Stimulated activated CD8-positive, alpha-beta memory T cell treated with anti-CD3 and anti-CD28 coated beads, Interleukin-15, amount 100 ng/mL, for 48 hours (primary cell): ENCODE measurements around the gene CAPN10.

ENCODE experiments used
- DNase-seq, 2 donors: peaks; one replicate each; pipeline ENCODE4 v3.0.0-alpha.2; 2020; ENCODE audit warnings: low read depth in 2 of 2

CAPN10 gene

DNA sequence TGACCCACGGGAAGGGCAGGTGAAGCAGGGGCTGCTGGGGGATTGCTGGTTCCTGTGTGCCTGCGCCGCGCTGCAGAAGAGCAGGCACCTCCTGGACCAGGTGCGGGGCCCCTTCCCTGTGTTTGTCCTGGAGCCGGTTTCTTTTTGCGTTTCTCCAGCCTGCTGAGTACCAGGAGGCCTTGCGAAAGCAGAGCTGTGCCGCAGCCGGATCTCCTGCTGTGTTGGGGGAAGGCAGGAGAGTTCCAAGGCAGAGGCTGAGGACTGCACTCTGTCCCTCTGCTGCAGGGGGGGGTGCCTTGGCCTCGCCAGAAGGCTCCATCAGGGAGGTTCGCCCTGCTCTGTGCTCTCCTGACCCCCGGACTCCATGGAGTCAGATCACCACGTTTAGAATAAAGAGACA lies 2.8 kb downstream of the CAPN10 start:
- DNase-seq, result no peak

DNA sequence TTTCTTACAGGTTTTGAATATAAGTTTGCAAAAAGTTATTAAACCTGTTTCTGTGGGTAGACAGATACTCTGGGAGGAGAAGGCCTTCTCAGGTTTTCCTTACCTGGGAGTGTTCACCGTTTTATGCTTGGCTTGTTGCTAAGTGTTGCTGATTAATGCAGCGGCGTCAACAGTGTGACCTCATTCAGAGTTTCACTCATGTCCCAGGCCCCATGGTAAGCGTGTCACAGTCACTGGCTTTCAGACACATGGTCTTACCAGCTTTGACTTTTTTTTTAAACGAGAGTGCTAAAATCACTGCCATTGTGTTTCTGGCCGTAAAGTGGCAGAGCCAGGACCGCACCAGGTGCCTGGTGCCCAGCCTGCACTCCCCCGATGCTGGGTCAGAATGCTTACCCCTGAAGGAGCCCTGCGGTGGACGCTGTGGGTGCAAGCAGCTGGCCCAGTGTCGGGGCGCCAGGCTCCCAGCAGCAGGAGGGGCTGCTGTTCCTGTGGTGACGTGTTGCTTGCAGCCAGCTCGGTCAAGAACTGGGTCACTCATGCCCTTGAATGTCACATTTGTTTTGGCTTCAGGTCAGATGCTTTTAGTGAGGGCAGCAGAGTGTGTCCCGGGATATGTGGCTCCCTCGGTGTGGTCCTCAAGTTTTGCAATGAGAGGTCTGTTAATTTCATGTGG lies 3.5 kb downstream of the CAPN10 start:
- no peak for DNase-seq

DNA sequence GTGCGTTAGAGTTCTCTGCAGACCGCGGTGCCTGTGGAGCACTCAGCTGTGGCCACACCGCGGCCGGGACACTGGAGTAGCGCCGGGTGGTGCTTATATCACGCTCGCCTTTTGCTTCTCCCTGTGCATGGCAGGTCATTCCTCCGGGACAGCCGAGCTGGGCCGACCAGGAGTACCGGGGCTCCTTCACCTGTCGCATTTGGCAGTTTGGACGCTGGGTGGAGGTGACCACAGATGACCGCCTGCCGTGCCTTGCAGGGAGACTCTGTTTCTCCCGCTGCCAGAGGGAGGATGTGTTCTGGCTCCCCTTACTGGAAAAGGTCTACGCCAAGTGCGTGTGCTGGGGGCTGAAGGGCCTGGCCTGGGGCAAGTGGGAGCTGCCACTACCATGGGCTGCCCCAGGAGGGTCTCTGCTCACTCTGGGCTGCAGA lies 4.2 kb downstream of the CAPN10 start:
- no peak for DNase-seq

DNA sequence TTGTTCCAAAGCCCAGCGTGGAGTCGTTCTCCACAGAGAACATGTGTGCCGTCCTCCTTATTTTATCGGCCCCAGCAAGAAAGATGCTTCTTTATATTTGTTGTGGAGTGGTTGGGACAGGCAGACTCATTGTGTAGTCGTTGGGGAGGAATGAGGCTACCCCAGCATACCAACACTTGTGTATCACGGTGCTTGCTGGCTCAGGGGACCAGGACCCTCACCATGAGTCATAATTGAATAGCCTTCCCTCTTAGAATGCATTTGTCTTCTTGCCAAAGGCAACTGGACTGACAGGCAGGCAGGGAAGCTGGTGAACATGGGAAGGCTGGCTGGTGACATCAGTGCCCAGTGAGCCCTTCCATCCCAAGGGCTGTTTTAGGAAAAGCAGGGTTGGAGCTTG lies 4.7 kb downstream of the CAPN10 start:
- no peak for DNase-seq

DNA sequence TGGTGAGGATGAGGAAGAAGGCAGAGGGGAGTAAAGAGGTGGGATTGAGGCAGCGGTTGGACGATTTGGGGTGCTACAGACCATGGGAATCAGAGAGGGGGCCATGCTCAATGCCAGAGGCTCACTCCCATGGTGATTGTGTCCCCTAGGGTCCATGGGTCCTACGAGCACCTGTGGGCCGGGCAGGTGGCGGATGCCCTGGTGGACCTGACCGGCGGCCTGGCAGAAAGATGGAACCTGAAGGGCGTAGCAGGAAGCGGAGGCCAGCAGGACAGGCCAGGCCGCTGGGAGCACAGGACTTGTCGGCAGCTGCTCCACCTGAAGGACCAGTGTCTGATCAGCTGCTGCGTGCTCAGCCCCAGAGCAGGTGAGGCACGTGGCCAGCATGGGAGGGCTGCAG lies 5.2 kb downstream of the CAPN10 start:
- DNase-seq, result no peak

DNA sequence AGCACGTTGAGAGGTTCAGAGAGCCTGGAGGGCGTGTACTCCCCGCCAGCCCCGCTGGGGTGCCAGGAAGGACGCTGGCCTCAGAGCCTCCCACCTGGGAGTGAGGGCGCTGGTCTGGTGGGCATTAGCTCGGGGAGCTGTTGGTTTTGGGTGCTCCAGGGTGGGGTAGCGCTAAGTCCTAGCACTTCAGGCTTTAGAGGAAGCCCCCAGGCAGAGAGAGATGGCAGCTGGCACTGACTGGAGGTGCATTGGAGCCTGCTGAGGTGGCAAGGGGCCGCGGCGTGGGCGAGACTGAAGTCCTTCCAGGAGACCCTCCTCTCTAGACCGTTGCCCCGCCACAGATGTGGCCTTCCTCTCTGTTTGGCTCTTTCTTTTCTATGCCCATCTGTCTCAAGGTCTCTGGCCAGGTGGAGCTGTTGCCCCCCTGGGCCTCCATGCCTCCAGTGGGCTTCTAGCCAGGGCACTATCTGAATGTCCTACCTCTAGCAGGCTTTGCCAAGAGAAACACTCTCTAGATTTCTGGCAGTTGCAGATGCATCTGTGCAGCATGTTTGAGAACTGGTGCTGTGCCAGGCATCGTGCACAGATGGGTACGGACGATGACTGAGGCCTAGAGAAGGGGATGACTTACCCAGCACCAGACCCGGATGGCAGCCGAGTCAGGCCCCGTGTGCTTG lies 6.6 kb downstream of the CAPN10 start:
- no peak for DNase-seq

DNA sequence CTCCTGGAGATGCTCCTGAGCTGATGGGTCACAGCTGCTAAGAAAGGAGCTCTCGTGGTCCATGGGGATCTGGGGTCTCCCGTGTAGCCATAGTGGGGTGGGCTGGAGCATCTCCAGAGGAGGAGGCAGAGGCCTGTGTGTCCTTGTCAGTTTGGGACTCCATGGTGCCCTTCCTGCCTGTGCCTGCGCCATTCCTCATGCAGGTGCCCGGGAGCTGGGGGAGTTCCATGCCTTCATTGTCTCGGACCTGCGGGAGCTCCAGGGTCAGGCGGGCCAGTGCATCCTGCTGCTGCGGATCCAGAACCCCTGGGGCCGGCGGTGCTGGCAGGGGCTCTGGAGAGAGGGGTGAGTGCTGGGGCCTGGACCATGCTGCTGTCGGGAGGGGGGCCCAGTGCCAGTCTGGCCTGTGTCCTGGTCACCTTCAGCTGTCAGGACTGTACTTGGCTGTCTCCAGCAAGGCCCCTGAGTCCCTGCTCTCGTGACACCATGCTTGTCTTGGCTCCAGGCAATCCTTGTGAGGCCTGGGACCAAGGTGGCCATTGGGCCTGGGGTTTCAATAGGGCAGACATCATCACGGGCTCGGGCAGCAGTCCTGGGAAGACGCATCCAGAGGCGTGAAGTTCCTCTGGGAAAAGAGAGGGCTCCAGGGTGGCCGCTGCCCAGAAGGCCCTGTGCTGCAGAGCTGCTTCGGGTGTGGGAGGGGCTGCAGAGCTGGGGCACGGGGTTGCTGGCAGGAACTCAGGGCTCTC lies 7.3 kb downstream of the CAPN10 start:
- no peak for DNase-seq

DNA sequence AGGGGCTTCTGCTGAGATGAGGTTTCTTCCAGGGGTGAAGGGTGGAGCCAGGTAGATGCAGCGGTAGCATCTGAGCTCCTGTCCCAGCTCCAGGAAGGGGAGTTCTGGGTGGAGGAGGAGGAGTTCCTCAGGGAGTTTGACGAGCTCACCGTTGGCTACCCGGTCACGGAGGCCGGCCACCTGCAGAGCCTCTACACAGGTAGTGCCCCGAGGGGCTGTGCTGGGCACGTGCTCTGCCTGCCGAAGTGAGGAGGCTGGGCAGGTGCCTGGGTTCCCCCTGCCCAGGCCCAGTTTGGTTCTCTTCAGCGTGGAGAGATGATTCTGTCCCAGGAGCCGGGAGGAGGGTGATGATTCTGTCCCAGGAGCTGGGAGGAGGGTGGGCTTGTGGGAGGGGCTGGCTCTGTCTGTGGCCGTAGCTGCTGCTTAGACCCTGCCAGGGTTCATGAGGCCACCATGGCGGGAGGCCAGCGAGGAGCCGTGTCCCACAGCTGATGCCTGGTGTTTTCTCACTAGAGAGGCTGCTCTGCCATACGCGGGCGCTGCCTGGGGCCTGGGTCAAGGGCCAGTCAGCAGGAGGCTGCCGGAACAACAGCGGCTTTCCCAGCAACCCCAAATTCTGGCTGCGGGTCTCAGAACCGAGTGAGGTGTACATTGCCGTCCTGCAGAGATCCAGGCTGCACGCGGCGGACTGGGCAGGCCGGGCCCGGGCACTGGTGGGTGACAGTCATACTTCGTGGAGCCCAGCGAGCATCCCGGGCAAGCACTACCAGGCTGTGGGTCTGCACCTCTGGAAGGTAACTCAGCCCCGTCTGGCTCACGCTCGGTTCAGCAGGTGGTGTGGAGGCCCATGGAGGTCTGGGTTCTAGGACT lies 8.2 kb downstream of the CAPN10 start:
- DNase-seq, result no peak

DNA sequence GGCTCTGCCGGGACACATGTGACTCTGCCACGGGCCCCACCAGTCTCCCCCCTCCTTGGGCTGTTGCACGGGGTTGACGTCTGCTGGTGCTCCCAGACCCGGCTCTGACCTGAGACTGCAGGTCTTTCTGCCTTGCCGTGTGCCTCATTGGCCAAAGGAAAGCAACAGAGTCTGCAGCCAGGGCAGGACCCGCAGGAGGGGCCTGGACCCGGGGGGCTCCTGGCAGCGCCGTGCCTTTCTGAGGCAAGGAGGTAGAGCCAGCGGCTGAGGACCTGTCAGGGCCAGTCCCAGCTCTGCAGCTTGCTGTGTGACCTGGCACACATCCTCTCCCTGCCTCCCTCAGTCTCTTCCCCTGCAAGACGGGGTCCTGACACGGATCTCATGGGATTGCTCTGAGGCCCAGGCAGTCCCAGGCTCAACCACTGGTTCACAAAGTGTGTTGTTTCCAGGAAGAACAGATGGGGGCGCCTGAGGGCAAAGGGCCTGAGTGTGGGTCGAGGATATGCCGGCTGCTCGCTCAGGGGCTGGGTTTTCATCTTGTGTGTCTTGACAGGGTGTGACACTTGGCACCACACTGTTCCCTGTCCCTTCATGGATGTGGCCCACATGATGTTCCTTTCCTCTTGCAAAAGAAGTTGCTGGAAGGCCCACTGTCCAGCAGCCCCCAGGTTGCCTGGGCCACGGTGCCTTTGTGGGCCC lies 9.0 kb downstream of the CAPN10 start:
- DNase-seq, result no peak

DNA sequence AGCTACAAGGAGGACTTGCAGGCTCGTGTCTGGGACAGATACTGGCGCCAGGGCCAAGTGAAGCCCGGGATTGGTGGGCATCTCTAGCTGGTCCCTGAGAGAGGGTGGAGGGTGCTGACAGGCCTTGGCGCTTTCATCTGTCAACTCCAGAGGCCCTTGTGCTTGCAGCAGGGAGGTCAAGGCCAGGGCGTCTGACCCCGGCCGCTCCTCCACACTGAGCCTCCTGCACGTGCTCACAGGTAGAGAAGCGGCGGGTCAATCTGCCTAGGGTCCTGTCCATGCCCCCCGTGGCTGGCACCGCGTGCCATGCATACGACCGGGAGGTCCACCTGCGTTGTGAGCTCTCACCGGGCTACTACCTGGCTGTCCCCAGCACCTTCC lies 9.5 kb downstream of the CAPN10 start:
- no peak for DNase-seq

DNA sequence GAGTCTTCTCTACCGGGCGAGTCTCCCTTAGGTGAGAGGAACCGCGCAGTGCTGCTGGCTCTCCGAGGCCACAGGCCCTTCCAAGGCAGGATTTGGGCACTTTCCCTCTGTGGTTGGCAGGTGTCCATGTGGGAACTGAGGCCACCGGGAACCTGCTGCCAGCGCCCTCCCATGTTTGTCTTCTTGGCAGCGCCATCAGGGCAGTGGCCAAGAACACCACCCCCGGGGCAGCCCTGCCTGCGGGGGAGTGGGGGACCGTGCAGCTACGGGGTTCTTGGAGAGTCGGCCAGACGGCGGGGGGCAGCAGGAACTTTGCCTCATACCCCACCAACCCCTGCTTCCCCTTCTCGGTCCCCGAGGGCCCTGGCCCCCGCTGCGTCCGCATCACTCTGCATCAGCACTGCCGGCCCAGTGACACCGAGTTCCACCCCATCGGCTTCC lies 10.0 kb downstream of the CAPN10 start:
- no peak for DNase-seq

DNA sequence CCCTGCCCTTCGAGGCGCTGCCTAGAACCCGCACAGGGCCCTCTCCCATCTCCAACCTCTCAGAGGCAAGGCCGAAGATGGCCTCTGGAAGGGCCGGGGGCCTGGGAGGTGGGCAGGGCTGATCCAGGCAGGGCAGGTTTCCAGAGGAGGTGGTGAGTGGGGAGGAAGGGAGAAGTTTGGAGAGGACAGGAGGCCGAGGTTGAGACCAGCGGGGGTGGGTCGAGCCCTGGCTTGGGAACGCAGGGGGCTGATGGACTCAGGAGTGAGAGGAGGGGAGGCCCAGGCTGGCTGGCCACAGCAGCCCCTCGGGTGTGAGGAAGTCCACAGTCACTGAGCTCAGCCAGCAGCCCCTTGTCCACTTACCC lies 10.5 kb downstream of the CAPN10 start:
- DNase-seq, result no peak

DNA sequence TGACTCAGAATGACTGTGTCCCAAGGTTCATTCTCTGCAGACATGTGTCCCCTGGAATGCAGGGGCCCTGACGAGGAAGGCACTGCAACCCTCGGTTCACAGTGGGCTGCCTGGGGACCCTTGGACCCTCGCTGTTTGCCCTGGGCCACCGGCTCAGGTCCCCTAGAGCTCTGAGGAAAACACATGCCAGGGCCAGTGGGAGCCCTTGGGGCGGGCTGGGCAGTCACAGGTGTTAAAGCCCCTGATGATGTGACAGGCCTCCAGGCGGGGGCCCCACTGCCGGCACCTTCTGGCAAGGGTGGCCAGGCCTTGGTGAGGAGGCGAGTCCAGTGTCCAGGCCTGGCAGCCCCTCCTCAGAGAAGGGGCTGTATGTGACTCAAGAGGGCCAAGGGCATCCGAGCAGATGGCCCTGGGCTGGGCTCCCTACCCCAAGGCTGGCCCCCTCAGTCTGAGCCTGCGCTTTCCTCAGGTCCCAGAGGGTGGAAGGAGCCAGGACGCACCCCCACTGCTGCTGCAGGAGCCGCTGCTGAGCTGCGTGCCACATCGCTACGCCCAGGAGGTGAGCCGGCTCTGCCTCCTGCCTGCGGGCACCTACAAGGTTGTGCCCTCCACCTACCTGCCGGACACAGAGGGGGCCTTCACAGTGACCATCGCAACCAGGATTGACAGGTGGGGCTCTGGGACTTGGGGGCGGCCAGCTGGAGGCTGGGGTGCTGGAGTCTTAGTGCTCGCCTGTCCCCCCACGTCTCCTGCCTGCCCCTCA lies 11.1 kb downstream of the CAPN10 start:
- no peak for DNase-seq

DNA sequence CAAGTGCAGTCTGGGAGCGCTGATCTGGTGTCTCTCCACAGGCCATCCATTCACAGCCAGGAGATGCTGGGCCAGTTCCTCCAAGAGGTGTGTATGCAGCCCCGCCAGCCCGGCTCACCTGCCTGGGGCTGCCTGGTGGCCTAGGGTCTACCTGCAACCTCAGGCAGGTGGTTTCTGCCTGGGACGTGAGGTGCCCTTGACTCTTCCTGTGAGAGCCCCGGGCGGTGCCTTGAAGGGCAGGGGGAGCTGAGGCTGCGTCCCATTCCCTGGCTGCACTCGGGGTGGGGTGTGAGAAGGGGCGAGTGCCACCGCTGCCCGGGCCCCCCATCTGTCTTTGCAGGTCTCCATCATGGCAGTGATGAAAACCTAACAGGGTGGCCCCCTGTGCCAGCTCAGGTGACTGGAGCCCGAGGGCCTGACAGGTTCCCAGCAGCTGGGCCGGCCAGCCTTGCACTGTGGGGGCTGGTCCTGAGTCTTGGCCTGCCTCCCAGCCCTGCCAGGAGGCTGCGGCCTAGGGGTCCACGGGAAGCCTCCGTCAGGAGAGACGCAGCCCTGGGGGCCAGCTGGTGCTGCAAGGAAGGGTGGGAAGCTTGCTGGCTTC lies 11.9 kb downstream of the CAPN10 start:
- DNase-seq, result no peak

DNA sequence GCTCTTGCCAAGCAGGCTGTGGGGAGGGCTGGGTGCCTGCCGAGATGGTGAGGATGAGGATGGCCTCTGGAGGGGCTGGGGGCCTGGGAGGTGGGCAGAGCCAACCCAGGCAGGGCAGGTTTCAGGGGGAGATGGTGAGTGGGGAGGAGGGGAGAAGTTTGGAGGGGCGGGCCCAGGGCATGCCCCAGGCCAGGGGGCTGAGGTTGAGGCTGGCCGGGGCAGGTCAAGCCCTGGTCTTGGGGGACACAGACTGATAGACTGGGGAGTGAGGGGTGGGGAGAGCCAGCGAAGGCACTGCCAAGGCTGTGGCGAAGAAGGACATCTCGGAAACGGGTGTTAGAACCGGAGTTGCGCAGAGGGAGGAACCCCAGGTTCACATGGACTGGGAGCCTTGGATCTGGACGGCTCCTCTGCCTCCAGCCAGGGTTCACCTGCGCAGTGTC lies 12.6 kb downstream of the CAPN10 start:
- no peak for DNase-seq

DNA sequence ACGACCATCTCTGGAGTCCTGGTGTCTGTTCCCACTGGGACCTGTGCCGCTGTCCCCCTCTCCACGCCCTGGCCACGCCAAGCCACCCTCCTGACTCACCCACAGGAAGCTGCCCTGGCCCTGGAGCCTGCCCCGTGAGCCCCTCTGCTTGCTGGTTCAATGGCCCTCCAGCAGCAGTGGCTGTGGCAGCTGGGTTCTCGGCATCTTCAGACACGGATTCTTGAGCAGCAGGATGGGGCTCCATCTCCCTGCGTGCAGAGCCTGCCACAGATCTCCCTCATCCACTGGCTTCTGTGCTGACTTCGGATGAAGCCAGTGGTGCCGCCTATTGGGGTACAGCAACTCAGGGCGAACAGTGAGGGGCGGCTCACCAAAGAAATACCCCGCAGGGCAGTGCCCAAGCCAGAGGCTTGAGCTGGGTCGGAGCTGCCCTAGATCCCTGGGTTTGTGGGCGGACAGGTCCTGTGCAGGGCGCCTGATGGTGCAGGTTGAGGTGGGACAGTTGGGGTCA lies 14.0 kb downstream of the CAPN10 start:
- DNase-seq, result no peak

DNA sequence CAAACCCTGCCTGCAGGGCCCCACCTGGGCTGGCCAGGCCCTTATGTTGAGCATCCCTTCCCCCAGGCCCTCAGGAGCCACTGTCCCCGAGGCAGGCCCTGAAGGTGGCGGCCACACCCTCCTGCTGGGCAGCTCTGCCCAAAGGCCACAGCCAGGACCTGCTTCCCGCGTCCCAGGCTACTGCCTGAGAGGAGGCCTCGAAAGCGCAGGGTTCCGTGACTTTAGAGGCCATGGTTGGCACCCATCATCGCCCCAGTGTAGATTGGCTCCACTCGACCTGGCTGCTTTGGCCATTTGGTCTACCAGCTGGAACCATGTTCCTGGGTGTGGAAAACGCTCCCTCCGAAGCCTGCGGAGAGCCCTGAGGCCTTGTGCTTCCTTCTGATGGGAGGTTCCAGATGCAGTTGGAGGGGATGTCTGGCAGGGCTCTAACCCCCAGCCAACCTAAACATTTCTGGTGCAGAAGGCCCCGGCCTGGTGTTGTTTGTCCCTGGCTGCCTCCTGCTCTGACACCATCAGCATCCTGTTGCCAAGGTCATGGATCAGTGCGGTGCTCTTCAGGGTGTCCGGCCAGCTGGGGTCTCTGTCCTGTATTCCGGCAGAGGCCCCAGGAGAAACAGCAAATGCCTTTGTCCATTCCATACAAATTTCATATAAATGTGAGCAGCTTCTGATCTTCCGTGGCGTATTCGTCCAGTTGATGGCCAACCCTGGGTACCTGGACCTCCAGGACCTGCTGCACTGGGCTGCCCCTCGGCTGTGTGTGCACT lies 14.7 kb downstream of the CAPN10 start:
- no peak for DNase-seq

DNA sequence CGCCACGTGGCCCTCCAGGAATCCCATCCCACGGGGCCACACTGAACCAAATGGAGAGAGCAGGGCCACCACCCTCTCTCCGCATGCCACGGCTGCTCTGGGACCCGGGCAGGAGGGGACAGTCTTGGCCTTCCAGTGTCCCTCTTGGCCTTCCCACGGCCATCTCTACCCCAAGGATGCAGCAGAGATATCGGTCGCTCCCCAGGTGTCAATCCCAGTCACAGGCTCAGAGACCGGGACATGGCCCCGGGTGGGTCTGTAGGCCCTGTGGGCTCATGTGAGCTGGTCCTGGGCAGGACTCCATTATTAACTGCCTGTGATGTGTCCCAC lies 15.3 kb downstream of the CAPN10 start:
- DNase-seq, result no peak

DNA sequence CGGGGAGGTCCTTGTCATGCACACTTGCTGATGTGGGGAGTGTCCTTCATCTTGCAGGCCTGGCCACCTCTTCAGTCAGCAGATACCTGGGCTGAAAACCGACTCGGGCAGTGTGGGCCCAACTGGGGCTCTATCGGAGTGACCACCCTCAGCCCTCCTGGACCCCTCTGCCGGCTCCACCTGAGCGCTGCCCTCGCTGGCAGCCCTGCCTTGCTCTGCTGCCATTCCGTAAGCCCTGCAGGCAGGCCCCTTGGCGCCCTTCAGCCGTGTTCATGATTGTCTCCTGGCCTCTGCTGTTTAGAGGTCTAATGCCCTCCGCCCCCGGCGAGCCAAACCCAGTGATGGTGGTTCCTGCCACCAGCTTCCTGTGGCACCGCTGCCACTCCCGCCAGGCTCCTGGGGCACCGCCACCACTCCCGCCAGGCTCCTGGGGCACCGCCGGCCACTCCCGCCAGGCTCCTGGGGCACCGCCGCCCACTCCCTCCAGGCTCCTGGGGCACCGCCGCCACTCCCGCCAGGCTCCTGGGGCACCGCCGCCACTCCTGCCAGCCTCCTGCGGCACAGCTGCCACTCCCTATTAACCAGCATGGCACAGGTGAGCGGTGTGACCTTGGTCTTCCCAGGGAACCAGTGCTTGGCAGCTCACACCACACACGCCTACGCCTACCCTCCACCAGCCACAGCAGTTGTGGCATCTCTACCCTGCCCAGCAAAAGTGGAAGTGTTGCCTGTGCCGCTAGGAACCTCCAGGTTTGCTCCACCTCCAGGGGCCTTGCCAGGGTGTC lies 15.9 kb downstream of the CAPN10 start:
- no peak for DNase-seq
